Colonic mucosa (tissue), 4 donors: ENCODE results near the gene NAA11. TPM values are rescaled to one million over a fixed set of nuclear protein-coding genes. Genes with fewer than 3 reads are reported as not detected.

Source experiments
- DNase-seq: peaks from one replicate; pipeline ENCODE4 v3.0.0-alpha.2; 2020
- H3K27ac ChIP-seq: fragments of 200-600 bp; one replicate; pipeline ENCODE4 v1.8.0; 2021
- H3K27me3 ChIP-seq: fragments of 200-600 bp; one replicate; pipeline ENCODE4 v1.8.0; 2021
- H3K36me3 ChIP-seq: fragments of 200-600 bp; one replicate; pipeline ENCODE4 v1.8.0; 2021
- H3K4me1 ChIP-seq: fragments of 200-600 bp; one replicate; pipeline ENCODE4 v1.8.0; 2021; ENCODE audit warnings: mild to moderate bottlenecking
- H3K4me3 ChIP-seq: fragments of 200-600 bp; one replicate; pipeline ENCODE4 v1.8.0; 2021
- H3K9ac ChIP-seq, 2 donors: one replicate each; pipeline ENCODE4 v1.7.0; 2013; ENCODE audit warnings: control low read depth in 2 of 2, low read depth in 2 of 2, low read length in 2 of 2
- H3K9me3 ChIP-seq: fragments of 200-600 bp; one replicate; pipeline ENCODE4 v1.8.0; 2021
- CTCF ChIP-seq: fragments of 200-600 bp; IDR thresholded peaks from one replicate; pipeline ENCODE4 v1.8.0; 2022; ENCODE audit warnings: antibody characterized with exemption, mild to moderate bottlenecking
- intact Hi-C: fragments of 100-400 bp; cut with DNase I; formaldehyde crosslinking; loops from one replicate; pipeline ENCODE4 v1.14.1; 2022
- total RNA-seq, 2 donors: library from RNA; stranded (reverse); fragmentation: NEBNext Ultra II Directional in 1 of 2; extraction: Animal tissue kit (Norgen Biotek cat#: 25700) in 1 of 2; gene quantifications; one replicate each; pipeline ENCODE4 v1.2.1, GENCODE V29; 2021
- donor health status: healthy.
- donor health status: DM: no; HTN: no; CAD: no.
- donor health status: DM: no; HTN: no; CAD: no.

The NAA11 gene
- total RNA-seq, 2 donors from 2014 or later = not detected

GRCh38 chr4:79315891-79316290, 10.0 kb downstream of the NAA11 start:
- Histone ChIP-seq H3K9me3 (no peaks in the 10 kb centered on the region), H3K9ac (no peak overlapping the region), H3K4me3 (no peak overlapping the region), H3K36me3 (no peaks in the 10 kb centered on the region), H3K27me3 (no peaks in the 10 kb centered on the region), H3K4me1 (no peaks in the 10 kb centered on the region), H3K27ac (no peak overlapping the region)
- no peak for TF ChIP-seq CTCF
- no peak for DNase-seq
- intact Hi-C loops = no loop called here

- Histone ChIP-seq H3K27me3 (no peaks in the 10 kb centered on the region), H3K4me1 (no peaks in the 10 kb centered on the region), H3K4me3 (no peak overlapping the region), H3K9me3 (no peaks in the 10 kb centered on the region), H3K36me3 (no peaks in the 10 kb centered on the region), H3K9ac (no peak overlapping the region), H3K27ac (no peak overlapping the region)
- no peak for TF ChIP-seq CTCF
- no peak for DNase-seq
- intact Hi-C loops = no loop called here
Measured at GRCh38 chr4:79311279-79311678, 14.6 kb downstream of the NAA11 start.

- H3K27me3 ChIP-seq = no peaks in the 10 kb centered on the region
- no peak overlapping the region for H3K27ac ChIP-seq
- no peak for DNase-seq
- intact Hi-C loops = no loop called here
- TF ChIP-seq CTCF = no peak
- no peaks in the 10 kb centered on the region for H3K4me1 ChIP-seq
- no peaks in the 10 kb centered on the region for H3K9me3 ChIP-seq
- no peaks in the 10 kb centered on the region for H3K36me3 ChIP-seq
- H3K4me3 ChIP-seq = no peak overlapping the region
- H3K9ac ChIP-seq = no peak overlapping the region
Measured at GRCh38 chr4:79308971-79309370, 16.9 kb downstream of the NAA11 start.

GRCh38 chr4:79308137-79308536, 17.7 kb downstream of the NAA11 start:
- no peak for DNase-seq
- Histone ChIP-seq H3K27ac (no peak overlapping the region), H3K9ac (no peak overlapping the region), H3K4me3 (no peak overlapping the region), H3K4me1 (no peaks in the 10 kb centered on the region), H3K36me3 (no peaks in the 10 kb centered on the region), H3K27me3 (no peaks in the 10 kb centered on the region), H3K9me3 (no peaks in the 10 kb centered on the region)
- intact Hi-C loops = no loop called here
- TF ChIP-seq CTCF = no peak

- no peak overlapping the region for H3K27ac ChIP-seq
- intact Hi-C loops = no loop called here
- no peak overlapping the region for H3K4me3 ChIP-seq
- H3K9me3 ChIP-seq = no peaks in the 10 kb centered on the region
- no peak for TF ChIP-seq CTCF
- no peak for DNase-seq
- H3K27me3 ChIP-seq = no peaks in the 10 kb centered on the region
- no peaks in the 10 kb centered on the region for H3K4me1 ChIP-seq
- no peaks in the 10 kb centered on the region for H3K36me3 ChIP-seq
- H3K9ac ChIP-seq = no peak overlapping the region
Measured at GRCh38 chr4:79306795-79307194, 19.1 kb downstream of the NAA11 start.

- H3K9ac ChIP-seq = no peak overlapping the region
- no peak overlapping the region for H3K27ac ChIP-seq
- intact Hi-C loops = no loop called here
- H3K36me3 ChIP-seq = no peaks in the 10 kb centered on the region
- no peaks in the 10 kb centered on the region for H3K4me1 ChIP-seq
- no peaks in the 10 kb centered on the region for H3K9me3 ChIP-seq
- DNase-seq = no peak
- no peak for TF ChIP-seq CTCF
- no peak overlapping the region for H3K4me3 ChIP-seq
- no peaks in the 10 kb centered on the region for H3K27me3 ChIP-seq
Measured at GRCh38 chr4:79300280-79300679, 25.6 kb downstream of the NAA11 start.
